HL-60/S4 treated with retinoic acid at 250 ng/mL for 4 days and 3 days (cell line): ENCODE measurements around the gene ZNF646.
"Not testable (repeated sequence)": the region's sequence is repeated elsewhere in the genome, so short reads cannot be mapped to it uniquely, and the experiment has no call there.

Source experiments
- in situ Hi-C: fragments of 300-500 bp; cut with MboI; formaldehyde crosslinking; loops from 2 replicates; pipeline ENCODE4 v1.7.0; 2022; ENCODE audit warnings: low sequenced_read_pairs

Gene ZNF646

DNA sequence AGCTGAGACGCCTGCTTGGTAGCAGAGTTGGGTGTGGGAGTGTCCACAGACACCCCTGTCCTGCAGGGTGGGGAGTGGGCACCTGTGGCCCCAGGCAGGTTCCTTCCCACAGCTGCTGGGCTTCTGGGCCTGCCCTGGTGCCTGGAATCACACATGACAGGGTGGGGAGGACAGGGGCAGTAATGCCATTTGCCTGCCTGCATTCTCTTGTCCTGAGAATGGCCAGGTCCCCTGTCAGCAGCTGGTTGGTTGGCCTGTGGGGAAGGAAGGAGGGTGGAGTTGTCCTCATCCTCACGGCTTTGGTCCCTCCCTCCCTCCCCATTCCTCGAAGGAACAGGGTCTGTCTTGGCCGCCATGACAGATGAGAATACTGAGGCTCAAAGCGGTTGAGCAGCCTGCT, 9.3 kb downstream of the ZNF646 start:
- in situ Hi-C loops = loop anchor here (25.0 kb wide), 1 partner anchor 779 kb away; the partner anchor contains the start of gene ZNF267

- in situ Hi-C loops = loop anchor here (25.0 kb wide), 1 partner anchor 778 kb away; the partner anchor contains the start of gene ZNF267
Observed at GRCh38 chr16:31083981-31084380, 9.8 kb downstream of the ZNF646 start.

GRCh38 chr16:31084584-31085302, 10.5 kb downstream of the ZNF646 start:
- in situ Hi-C loops = loop anchor here (25.0 kb wide), 1 partner anchor 778 kb away; the partner anchor contains the start of gene ZNF267

GRCh38 chr16:31085411-31085810, 11.2 kb downstream of the ZNF646 start:
- in situ Hi-C loops = loop anchor here (25.0 kb wide), 1 partner anchor 777 kb away; the partner anchor contains the start of gene ZNF267

DNA sequence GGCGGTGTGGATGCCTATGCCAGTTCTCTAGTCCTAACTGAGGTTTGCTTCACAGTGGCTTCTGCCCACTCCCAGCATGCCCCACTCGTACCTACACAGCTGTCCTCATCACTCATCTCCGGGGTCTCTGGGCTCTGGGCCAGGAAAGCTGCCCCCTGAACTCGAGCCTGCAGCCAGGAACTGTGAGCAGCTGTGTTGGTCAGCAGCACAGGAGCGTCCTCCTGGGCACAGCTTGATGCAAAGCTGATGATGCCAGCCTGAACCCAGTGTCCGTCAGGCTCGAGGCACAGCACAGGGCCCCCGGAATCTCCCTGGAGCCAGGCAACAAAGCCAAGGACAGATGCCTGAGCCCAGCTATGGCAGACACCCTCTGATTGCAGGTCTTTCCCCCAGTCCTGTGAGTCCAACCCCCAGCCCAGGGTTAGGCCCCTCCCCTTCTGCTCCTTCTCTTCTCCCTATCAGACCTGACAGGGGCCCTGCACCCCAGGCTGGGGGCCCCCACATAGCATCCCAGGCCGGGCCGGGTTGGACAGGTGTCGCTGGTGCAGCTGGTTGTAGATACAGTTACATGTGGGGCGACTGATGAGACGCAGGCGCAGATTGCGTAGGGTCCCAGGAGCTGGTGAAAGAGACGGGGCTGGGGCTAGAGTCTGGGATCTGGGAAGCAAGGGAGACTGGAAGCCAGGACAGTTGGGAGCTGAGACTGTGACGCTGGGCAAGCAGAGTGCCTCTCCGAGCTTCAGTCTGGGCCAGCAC, 11.8 kb downstream of the ZNF646 start:
- in situ Hi-C loops = loop anchor here (25.0 kb wide), 1 partner anchor 776 kb away; the partner anchor contains the start of gene ZNF267

DNA sequence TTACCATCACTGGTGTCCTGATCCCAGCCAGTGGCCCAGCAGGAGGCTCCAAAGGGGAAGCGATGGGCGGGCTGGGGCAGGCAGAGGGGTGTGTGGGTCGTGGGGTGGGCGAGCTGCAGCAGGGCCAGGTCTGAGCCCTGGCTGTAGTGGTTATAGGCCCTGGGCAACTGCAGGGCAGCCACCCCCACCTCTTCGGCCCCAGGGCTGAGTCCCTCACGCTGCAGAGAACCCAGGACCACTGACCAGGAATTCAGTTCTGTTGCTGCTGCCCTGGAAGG, 12.3 kb downstream of the ZNF646 start:
- in situ Hi-C loops = loop anchor here (25.0 kb wide), 1 partner anchor 776 kb away; the partner anchor contains the start of gene ZNF267

DNA sequence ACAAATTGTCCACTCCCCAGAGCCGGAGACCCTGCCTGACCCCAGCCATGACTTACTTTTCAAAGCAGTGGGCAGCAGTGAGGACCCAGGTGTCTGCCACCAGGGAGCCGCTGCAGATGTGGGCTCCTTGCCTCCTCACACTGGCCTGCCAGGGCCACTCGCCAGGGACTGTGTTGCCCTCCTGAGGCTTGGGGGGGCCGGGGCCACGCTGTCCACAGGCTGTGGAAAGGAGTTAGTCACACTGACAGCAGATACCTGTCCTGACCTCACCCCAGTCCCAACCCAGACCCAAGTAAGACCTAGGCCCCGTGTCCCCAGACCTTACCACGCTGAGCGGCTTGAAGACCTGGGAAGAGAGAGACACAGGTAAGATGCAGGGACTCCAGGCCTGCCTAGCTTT, 13.3 kb downstream of the ZNF646 start:
- in situ Hi-C loops = loop anchor here (25.0 kb wide), 1 partner anchor 775 kb away; the partner anchor contains the start of gene ZNF267

DNA sequence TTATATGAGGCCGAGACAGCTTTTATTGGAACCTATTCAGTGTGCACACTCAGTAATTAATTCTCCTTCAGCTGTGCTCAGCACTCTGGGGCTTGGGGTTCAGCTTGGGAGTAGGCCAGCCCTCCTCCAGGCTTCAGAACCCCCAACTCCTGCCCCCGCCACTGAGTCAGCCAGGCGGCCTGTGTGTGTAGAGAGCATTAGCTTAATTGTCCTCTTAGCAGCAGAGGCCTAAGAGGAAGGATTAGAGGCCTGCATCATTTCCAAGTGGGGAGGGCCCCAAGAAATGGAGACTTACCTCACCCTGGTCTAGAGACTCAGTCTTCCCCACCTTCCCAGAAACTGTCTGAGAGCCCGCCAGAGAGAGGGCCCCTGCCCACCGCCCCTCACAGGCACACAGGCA, 13.7 kb downstream of the ZNF646 start:
- in situ Hi-C loops = loop anchor here (25.0 kb wide), 1 partner anchor 774 kb away; the partner anchor contains the start of gene ZNF267

DNA sequence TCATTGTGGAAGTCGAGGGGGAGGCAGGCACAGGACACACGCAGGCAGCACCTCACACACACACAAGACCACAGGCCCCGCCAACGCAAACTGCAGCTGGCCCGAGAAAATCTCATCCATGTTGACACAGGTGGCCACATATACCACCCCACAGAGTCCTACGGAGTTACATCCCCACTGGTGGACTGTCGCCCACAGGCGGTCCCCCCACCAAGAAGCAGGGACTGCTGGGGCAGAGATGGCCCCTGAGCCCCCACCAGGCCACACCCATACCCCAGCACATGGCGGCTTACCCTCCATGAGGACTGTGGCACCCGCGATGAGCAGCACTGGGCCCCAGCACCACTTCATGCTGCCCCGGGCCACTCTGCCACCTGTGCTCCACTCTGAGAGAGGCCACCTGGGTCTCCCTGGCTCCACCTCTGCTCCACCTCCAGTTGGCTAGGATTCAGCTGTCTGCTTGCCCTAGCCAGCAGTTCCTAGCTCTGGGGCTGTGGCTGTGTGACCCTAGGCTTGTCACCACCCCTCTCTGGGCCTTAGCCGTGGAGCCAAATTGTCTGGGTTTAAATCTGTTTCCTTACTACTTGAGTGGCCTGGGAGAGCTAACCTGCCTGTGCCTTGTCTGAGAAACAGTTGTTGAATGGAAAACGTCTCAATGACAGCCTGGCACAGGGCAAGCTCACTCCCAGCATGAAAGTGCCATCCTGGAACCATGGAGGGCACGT, 14.4 kb downstream of the ZNF646 start, which contains the start of gene PRSS53:
TSS of gene PRSS53 (minus strand) at position 485 of the 725 bp plus-strand sequence. CDS start at position 351, 134 bp downstream.
- in situ Hi-C loops = loop anchor here (25.0 kb wide), 1 partner anchor 774 kb away; the partner anchor contains the start of gene ZNF267

DNA sequence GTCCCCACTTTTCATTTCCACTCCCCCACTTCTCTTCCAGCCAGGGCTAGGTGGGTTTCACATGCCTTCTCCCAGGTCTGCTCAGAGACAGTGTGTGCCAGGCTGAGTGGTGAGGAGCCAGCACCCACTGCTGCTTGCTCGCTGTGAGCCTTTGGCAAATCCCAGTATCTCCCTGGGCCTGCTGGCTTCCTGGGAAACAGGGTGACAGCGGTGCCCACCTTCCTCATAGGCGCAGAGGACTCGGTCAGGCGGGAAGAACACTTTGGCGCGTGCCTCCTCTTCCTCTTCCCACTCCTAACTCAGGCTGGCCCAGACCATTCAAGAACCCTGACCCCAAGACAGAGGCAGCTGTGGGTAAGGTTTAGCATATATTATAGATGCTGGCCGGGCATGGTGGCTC, 15.0 kb downstream of the ZNF646 start:
- in situ Hi-C loops = loop anchor here (25.0 kb wide), 1 partner anchor 773 kb away; the partner anchor contains the start of gene ZNF267

GRCh38 chr16:31090540-31090939, 16.3 kb downstream of the ZNF646 start:
- in situ Hi-C loops = loop anchor here (25.0 kb wide), 1 partner anchor 772 kb away; the partner anchor contains the start of gene ZNF267

DNA sequence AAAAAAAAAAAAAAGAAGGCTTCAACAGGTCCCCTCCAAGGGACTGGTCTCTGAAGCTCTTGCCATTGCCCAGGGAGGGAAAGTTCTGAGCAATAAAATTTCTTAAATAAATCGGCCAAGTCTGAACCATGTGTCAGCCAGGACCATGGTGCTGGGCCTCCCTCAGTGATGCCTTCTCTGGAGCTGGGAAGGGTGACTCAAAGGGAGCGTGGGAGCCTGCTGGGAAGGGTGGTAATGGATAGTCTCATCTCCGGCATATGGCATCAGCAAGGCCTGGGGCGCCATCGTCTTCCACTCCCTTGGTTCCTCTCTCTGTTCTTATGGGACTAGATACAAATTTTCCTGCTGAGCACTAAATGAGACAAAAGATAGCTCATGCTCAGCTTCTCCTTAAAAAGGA, 18.1 kb downstream of the ZNF646 start:
- in situ Hi-C loops = loop anchor here (25.0 kb wide), 1 partner anchor 770 kb away; the partner anchor contains the start of gene ZNF267

- in situ Hi-C loops = loop anchor here (25.0 kb wide), 1 partner anchor 769 kb away; the partner anchor contains the start of gene ZNF267
Observed at GRCh38 chr16:31093132-31093703, 19.0 kb downstream of the ZNF646 start.

- in situ Hi-C loops = loop anchor here (25.0 kb wide), 1 partner anchor 768 kb away; the partner anchor contains the start of gene ZNF267
Observed at GRCh38 chr16:31094088-31094423, 19.8 kb downstream of the ZNF646 start.

- in situ Hi-C loops = loop anchor here (25.0 kb wide), 1 partner anchor 768 kb away; the partner anchor contains the start of gene ZNF267
Observed at GRCh38 chr16:31094424-31095120, 20.4 kb downstream of the ZNF646 start, which contains the start of gene VKORC1. Gene VKORC1, minus strand, starts transcription at chr16:31094797. Its CDS starts 68 bp downstream, at chr16:31094729.

DNA sequence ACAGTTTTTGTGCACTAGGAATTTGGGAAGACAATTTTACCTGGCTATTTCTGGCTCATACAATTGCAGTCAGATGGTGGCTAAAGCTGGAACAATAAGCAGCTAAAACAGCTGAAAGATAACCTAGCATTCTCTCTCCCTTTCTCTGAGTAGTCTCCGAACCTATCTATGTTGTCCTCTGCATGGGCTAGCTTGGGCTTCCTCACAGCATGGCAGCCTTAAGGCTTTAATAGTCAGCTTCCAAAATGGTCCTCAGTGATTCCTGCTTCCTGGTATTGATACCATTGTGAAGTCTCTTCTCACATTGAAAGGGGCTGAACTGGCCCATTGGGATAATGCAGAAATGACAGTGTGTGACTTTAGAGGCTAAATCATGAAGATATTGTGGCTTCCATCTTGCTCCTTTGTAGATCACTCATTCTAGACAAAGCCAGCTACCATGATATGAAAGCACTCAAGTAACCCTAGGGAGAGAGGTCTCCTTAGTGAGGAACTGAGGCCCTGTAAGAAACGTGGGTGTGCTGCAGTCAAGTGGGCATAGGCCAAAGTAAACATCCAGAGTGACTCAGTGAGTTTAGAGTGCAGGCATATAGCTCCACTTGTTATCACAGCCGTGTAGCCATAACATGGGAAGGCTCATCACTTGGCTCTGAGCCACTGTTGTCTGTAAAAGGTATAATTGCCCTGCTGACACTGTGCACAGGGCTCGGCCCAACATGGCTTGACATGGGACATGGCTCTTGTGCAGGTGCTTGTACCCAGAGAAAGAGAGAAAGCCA, 25.8 kb downstream of the ZNF646 start:
- in situ Hi-C loops = loop anchor here (25.0 kb wide), 1 partner anchor 762 kb away; the partner anchor contains the start of gene ZNF267

DNA sequence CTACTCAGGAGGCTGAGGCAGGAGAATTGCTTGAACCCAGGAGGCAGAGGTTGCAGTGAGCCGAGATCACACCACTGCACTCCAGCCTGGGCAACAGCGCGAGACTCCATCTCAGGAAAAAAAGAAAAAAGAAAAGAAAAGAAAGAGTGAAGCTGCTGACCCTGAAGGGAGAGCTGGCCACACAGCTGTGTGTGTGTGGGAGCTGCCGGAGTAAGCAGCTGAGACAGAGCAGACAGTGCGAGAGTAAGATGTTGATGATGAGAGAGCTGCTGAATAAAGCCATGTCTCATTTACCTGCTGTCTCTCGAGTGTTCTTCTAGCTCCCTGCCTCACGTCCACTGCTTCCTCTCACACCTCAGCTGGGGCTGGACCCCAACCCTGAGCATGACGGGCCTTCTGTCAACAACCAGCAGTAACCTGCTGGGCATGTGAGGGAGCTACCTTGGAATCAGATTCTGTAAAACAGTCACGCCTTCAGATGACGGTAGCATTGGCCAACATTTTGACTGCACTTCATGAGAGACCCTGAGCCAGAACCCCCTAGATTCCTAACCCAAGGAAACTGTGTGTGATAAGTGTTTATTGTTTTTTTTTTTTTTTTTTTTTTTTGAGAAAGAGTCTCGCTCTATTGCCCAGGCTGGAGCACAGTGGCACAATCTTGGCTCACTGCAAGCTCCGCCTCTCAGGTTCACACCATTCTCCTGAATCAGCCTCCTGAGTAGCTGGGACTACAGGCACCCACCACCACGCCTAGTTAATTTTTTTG, 26.8 kb downstream of the ZNF646 start:
- in situ Hi-C loops = not testable (repeated sequence)

- in situ Hi-C loops = no loop called here
Observed at GRCh38 chr16:31105677-31106213, 31.5 kb downstream of the ZNF646 start.
